ENCODE measurements around the gene C1orf21.

DNA sequence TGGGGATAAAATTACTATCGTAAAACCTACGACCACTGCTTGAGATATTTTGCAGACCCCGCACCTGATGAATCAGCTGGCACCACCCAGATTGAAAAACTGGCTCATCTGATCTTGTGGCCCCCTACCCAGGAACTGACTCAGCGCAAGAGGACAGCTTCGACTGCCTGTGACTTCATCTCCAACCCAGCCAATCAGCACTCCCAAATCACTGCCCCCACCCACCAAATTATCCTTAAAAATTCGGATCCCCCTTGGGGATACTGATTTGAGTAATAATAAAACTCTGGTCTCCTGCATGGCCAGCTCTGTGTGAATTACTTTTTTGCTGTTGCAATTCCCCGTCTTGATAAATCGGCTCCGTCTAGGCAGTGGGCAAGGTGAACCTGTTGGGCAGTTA, 286.5 kb downstream of the C1orf21 start:
- TF ChIP-seq POLR2A (IDR thresholded peaks at IDR 0.05), result no peak
- TF ChIP-seq, protein P1, sequence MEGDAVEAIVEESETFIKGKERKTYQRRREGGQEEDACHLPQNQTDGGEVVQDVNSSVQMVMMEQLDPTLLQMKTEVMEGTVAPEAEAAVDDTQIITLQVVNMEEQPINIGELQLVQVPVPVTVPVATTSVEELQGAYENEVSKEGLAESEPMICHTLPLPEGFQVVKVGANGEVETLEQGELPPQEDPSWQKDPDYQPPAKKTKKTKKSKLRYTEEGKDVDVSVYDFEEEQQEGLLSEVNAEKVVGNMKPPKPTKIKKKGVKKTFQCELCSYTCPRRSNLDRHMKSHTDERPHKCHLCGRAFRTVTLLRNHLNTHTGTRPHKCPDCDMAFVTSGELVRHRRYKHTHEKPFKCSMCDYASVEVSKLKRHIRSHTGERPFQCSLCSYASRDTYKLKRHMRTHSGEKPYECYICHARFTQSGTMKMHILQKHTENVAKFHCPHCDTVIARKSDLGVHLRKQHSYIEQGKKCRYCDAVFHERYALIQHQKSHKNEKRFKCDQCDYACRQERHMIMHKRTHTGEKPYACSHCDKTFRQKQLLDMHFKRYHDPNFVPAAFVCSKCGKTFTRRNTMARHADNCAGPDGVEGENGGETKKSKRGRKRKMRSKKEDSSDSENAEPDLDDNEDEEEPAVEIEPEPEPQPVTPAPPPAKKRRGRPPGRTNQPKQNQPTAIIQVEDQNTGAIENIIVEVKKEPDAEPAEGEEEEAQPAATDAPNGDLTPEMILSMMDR (IDR thresholded peaks at IDR 0.05), result no peak

Data from Peyer's patch (tissue), 4 donors.